Measurements from ENCODE around the gene AOC3.
A peak's percentile ranks its signal among the peaks of the same experiment; 100 is the strongest.
"Not testable (repeated sequence)": the region's sequence is repeated elsewhere in the genome, so short reads cannot be mapped to it uniquely, and the experiment has no call there.

The AOC3 gene

DNA sequence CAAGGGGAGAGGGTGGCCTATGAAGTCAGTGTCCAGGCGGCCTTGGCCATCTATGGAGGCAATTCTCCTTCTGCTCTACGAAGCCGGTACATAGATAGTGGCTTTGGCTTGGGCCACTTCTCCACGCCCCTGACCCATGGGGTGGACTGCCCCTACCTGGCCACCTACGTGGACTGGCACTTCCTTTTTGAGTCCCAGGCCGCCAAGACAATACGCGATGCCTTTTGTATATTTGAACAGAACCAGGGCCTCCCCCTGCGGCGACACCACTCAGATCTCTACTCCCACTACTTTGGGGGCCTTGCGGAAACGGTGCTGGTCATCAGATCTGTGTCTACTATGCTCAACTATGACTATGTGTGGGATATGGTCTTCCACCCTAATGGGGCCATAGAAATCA, 17.3 kb downstream of the AOC3 start:
- DNase-seq, result no peak

DNA sequence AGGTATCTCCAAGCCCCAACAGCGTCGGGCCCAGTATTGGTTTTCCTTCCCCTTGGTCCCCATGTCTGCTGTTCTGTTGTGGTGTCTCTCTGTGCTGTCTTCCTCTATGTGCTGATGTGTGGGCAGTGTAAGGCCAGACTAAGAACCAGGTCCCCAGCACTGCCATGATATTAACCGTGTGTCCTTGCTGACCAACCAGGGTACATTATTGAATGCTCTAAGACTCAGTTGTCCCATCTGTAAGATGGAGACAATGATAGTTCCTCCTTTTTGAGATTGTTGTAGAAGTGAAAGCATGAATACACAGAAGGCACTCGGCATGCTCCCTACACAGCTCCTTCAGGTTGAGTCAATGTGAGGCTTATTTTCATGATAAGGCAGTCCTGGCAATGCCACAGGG, 20.6 kb downstream of the AOC3 start:
- no peak for DNase-seq

DNA sequence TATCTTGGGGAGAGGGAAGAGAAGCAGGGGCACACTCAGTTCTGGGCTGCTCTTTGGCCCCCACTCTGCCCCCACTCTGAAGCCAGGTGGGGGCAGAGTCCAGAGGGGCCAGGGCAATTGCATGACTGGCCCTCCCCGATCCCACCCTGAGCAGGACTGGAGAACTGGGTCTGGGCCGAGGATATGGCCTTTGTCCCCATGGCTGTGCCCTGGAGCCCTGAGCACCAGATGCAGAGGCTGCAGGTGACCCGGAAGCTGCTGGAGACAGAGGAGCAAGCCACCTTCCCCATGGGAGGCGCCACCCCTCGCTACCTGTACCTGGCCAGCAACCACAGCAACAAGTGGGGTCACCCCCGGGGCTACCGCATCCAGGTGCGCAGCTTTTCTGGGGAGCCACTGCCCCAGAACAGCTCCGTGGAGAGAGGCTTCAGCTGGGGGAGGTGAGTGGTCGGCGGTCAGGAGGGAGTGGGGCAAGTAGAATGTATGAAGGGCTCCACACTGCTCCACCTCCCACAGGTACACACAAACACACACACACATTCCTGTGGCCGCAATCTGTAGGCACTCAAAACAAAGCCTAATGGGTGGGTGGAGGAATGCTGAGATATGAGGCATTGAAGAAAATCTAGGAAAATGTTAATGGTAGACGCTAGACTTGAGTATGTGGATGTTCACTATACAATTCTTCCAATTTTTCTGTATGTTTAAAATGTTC, 21.4 kb downstream of the AOC3 start:
- no peak for DNase-seq

DNA sequence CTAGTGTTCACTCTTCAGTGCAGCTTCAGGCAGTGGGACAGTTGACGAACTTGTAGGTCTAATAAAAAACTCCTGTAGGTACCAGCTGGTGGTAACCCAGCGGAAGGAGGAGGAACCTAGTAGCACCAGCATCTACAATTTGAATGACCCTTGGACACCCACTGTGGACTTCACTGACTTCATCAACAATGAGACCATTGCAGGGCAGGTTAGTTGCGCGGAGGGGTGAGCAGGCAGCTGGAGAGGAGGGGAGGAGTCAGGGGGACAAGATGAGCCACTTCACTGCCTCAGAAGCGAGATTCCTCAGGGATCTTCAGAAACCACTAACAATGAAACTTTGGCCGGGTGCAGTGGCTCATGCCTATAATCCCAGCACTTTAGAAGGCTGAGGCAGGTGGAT, 22.3 kb downstream of the AOC3 start:
- DNase-seq, result no peak

DNA sequence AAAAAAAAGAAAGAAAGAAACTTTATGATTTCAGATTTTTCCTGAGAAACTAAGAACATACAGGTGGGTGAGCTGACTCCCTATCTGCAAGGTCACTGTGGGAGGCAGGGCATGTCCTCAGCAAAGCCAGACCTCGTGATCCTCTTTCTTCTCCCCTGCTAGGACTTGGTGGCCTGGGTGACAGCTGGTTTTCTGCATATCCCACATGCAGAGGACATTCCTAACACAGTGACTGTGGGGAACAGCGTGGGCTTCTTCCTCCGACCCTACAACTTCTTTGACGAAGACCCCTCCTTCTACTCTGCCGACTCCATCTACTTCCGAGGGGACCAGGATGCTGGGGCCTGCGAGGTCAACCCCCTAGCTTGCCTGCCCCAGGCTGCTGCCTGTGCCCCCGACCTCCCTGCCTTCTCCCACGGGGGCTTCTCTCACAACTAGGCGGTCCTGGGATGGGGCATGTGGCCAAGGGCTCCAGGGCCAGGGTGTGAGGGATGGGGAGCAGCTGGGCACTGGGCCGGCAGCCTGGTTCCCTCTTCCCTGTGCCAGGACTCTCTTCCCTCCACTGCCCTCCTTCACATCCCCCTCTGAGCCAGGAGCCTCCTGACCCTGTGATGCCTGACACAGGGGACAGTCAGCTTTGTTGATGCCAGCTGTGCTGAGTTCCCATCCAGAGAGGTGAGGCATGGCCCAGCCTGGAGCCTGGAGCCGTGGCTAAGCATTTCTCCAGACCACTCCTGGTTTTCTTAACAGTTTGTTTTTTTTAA, 23.1 kb downstream of the AOC3 start:
- not testable (repeated sequence) for DNase-seq

DNA sequence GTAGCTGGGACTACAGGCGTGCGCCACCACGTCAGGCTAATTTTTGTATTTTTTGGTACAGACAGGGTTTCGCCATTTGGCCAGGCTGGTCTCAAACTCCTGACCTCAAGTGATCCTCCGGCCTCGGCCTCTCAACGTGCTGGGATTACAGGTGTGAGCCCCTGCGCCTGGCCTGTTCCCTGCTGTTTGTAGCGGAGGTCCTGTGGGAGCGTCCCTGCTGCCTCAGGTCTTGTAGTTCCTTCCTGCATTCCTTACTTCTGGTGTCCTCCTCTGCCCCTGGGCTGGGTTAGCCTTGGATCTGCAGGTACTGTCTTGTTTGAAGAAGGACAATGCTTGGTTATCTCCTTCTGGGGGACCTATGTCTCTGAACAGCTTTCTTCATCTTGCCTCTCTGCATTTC, 26.0 kb downstream of the AOC3 start:
- no peak for DNase-seq

DNA sequence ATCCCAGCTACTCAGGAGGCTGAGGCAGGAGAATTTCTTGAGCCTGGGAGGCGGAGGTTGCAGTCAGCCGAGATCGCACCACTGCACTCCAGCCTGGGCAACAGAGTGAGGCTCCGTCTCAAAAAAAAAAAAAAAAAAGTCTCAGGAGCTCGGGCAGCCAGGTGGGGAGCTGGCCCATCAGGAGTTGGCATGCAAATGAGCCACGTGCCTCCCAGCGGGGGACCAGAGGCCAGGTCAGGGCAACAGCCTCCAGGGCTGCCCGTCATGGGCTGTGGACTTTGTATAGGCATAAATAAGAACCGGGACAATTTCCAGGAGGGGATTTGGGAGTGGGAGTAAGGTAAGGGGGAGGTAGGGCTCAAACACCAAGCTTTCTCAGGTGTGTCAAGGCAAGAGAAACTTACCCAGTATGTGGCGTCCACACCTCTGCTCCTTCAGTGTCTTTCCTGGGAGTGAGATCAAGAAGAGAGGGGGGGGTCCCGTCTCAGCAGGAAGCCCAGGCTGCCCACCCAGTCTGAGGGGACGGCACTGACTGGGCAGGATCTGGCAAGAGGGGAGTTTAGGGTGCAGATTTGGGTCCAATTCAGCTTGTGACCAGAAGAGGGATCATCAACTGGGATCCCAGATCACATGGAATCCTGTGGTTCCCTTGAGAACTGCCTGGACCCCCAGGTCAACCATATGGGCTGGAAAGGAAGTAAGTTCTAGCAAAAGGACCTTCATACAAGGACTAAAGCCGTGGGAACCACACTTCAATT, 27.3 kb downstream of the AOC3 start:
- DNase-seq, result no peak

DNA sequence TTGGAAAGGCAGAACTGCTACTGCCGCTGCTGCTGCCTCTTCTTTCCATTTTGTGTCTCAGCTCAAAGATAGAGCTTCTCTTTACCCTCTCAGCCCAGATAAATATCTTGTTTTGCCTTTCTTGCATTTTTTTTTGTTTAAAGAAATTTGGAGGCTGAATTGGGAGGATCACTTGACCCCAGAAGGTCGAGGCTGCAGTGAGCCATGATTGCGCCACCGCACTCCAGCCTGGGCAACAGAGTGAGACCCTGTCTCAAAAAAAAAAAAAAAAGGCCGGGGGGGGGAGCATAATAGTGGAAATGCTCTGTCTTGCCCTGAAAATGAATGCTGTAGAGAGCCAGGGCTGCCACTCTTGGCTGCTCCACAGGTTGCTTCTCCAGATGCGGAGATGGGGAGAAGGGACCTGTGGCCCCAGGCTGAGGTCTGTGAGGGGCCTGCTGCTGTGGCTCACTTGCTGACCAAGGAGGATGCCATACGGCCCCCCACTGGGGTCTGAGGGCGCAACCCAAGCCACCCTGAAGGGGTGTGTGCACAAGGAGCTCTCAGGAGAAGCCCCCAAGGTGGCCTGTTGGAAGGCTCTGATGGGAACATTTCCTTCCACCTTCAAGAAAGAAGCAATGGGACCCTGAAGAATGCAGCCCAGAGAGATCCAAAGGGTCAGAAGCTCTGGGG, 28.1 kb downstream of the AOC3 start:
- DNase-seq, result no peak

DNA sequence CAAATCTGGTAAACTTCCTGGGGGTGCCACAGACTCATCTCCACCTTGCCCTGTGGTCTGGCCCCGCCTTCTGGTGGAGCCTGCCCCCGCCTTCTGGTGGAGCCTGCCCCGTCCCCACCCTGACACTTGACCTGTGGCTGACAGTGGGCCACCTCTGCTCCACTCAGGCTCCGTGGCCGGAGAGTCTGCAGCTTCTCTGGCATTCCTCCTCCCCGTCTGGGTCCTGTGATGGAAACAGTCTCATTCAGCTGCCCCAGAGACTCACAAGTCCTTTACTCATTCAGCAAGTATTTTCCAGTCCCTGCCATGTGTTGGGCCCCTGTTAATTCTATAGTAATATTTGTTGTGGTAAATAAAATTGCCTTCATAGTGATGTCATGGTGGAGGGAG, 28.6 kb downstream of the AOC3 start:
- DNase-seq, result peak; percentile 18

DNA sequence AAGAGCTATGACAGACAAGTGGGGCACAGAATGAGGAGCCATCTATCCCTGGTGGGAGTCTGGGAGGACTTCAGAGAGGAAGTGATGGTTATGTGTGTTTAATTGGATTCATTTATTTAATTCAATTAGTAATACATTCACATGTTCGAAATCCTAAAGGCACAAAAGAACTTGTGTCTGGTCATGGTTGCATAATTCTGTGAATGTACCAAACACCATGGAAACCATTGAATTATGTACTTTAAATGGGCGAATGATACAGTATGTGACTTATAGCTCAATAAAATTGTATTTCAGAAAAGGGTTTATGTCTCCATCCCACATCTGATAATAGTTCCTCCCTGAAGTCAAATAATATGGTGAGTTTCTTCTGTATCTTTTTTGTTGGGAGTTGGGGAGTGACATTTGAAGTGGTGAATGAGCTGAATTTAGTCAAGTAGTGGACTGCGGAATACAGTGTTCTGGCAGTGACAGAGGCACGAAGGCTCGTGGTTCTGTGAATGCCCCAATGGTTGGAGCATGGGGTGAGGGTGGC, 29.8 kb downstream of the AOC3 start:
- no peak for DNase-seq

DNA sequence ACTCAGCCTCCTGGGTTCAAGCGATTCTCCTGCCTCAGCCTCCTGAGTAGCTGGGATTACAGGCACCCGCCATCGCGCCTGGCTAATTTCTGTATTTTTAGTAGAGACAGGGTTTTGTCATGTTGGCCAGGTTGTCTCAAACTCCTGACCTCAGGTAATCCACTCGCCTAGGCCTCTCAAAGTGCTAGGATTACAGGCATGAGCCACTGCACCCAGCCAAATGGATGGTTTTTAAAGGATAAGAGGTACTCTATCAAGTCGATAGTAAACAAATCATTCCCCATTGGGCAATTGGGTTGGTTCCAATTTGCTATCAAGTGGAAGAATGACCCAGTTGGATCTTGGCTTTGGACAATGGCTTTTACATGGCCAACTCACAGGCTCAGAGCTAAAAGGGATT, 30.7 kb downstream of the AOC3 start:
- not testable (repeated sequence) for DNase-seq

DNA sequence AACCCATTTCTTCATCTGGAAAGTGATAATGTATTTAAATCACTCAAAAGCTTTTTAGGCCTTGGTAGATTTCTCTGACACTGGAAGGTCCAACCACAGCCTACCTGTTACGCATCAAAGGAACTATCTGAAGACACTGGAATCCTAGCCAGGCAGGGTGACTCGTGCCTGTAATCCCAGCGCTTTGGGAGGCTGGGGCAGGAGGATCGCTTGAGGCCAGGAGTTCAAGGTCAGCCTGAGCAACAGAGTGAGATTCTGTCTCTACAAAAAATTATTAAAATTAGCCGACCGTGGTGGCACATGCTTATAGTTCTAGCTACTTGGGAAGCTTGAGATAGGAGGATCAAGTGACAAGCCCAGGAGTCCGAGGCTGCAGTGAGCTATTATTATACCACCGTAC, 31.2 kb downstream of the AOC3 start:
- no peak for DNase-seq

DNA sequence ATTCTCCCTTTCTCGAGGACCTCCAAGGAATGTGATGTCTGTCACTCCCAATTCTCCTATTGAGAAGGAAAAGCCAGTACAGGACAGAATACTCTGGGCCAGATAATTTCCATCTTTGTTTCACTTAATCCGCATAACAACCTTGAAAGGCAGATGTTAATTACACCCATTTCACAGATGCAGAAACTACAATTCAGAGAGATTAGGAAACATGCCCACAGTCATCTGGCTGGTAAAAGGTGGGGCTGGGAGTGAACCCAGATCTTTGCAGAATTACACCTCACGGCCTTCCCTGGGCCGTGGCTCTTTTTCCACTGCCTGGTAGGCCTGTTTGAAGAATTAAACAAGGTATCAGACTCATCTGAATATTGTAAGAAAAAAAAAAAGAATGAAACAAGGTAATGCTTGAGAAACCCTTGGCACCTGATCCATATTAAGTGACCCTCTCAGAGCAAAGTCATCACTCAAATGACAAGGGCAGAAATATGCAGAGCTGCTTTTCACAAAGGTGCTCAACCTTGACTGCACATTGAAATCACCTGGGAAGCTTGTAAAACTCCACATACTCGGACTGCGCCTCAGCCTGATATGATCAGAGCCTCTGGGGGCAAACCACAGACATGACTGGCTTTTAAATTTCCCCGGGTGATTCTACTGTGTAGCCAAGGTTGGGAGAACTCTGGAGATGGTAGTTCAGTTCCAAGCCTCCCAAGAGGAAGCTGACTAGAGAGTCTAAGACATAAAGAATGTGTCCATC, 33.0 kb downstream of the AOC3 start:
- no peak for DNase-seq

DNA sequence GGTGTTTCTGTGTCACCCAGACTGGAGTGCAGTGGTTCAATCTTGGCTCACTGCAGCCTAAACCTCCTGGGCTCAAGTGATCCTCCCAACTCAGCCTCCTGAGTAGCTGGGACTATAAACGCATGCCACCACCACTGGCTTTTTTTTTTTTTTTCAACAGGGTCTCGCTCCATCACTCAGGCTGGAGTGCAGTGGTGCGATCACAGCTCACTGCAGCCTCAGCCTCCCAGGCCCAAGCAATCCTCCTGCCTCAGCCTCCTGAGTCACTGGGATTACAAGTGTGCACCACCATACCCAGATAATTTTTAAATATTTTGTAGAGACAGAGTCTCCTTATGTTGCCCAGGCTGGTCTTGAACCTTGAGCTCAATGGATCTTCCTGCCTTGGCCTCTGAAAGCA, 34.8 kb downstream of the AOC3 start:
- not testable (repeated sequence) for DNase-seq

DNA sequence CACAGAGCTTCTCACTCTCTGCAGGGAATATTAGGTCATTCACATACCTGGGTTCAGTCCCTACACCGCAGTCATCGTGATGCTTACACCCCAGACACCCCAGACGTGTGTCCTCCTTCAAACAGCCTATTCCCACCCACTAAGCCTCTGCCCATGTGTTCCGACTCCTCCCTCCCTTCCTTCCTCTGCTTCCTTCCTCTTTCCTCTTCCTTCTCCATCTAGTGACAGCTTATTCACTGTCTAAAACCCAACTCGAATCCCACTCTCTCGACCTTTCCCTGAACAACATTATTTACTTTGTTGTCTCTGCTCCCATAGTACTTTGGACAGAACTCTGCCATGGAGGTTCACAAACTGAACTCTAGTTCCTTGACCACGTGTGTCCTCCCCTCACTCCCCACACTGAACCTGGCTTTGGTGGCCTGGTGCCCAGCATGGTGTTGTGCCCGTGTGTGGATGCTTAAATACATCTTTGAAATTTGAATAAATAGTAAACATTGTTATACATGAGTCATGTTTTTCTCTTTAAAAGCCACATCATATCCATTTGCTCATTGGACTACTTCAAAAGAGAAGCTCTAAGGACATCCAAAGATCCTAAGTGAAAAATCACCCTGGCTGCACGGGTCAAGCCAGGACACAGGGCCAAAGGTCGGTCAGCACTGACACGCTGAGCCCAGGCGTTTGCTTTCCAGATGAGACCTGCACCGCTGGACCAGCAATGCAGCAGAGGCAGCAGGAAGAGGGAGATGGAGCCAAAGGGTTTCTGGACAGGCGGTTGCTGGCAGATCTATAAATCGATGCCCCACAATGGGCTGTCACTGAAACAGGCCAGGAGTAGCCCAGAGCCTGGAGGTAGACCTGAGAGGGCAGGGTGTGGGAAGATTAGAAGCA, 35.5 kb downstream of the AOC3 start:
- DNase-seq, result no peak

DNA sequence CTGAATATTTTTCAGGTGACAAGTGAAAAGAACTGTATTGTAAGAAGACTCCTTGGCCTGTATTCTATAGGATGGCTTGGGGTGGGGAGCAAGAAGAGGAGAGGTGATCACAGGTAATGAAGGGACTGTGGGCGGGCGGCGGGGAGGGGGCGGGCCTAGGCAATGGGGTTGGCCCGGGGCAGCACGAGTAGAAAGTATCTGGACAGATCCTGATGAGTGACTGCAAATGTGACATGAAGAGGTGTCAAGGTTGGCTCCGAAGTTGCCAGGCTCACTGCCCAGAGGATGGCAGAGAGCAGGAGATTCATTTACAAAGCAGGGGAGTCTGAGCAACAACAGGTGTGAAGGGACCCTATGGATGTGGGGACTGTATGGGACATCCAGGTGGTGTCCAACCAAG, 38.8 kb downstream of the AOC3 start:
- no peak for DNase-seq

DNA sequence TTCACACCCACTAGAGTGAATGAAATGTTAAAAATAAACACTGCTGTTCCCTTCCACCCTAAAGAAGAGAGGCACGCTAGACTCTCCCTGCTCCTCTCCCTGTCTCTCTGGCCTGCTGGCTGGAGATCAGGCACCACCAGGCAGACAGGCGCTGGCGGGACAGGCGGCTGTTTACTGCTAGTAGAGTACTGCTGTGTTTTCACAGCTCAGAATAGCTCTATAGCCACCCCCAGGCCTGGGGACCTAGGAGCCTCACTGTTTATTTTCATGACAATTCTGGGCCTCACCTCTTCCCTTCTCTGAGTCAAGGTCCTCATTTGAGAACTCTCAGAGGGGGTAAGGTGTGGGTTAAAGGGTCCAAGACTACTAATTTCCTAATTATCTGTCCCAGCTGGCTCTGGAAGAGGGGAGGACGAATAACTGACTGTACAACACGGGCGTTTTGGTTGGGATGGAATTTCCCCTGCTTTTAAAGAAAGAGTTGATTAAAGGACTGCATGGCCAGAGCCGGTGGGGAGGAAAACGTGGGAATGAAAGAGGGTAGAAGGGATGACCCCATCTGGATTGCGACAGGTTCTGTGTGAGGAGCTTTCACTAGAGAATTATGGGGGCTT, 40.6 kb downstream of the AOC3 start:
- no peak for DNase-seq

DNA sequence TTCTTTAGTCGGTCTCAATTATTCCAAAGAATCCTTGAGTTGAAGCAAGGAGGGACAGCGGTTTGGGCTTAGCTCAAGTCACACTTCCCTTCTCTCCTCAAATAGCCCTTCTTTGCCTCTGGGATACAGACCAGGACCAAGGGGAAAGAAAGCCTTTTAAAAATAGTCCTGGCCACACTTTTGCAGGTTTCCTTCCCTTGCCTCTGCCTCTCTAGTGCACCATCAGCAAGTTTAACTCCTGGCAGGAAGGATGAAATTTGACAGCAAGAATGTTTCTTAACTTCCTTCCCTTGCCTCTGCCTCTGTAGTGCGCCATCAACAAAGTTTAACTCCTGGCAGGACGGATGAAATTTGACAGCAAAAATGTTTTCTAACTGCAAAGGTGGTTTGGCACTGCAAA, 42.4 kb downstream of the AOC3 start:
- DNase-seq, result no peak

DNA sequence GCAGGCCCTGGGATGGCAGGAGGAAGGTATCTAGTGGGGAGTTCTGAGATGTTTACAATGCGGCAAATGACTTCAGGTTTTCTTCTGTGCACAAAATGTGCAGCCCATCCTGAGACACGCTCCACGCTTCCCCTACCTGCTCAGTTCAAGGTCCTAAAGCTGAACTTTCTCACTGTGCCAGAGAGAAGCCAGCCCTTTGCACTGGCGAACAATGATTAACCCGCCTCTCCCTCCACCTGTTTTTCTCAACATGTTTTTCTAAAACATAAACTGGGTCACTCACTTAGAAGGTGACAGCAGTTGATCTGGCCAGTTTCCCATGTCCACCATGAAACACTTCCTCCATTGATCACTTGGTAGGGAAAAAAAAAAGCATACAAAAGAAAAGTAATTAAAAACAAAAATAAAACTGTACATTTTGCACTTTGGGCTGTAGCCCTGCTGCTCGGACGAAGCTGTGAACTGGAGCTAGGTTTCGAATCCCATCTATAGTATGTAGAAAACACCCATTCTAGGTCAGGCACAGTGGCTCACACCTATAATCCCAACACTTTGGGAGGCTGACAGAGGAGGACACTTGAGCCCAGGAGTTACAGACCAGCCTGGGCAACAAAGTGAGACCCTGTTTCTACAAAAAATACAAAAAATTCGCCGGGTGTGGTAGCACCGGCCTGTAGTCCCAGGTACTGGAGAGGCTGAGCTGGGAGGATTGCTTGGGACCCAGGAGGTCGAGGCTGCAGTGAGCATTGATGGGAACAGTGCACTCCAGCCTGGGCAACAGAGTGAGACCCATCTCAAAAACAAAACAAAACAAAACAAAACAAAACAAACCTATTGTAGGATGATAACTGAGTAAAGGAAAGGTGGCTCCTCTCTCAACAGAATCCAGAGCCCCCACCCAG, 43.5 kb downstream of the AOC3 start:
- DNase-seq, result no peak

DNA sequence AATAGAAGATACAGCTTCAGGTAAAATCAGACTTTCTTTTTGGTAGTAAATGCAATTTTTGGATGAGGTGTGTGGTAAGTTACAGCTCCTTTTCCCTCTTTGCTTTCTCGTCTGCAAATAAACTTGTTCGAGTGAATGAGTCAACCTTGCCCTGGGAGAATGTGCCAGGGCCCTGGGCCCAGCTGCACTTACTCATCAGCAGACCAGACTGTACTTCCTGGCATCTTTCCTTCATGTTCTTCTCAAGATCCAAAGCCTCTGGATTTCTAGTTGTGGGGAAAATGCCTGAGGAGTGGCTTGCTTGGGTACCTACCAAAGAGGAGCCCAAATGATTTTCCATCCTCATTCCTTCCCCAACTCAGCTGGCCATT, 44.2 kb downstream of the AOC3 start:
- peak; percentile 69 for DNase-seq
